SH-SY5Y (cell line): ENCODE measurements around the gene DOCK4.

Experiments used
- GATA2 ChIP-seq: IDR thresholded peaks from 2 replicates; pipeline ENCODE4 v1.6.1; 2011; ENCODE audit warnings: mild to moderate bottlenecking, low read depth, low read length
- GATA3 ChIP-seq: IDR thresholded peaks from 2 replicates; pipeline ENCODE4 v1.6.1; 2011; ENCODE audit warnings: low read depth, mild to moderate bottlenecking, low read length, moderate library complexity

The DOCK4 gene

GRCh38 chr7:111919164-111919563, 287.0 kb downstream of the DOCK4 start:
- no peak for TF ChIP-seq GATA2
- no peak for TF ChIP-seq GATA3

DNA sequence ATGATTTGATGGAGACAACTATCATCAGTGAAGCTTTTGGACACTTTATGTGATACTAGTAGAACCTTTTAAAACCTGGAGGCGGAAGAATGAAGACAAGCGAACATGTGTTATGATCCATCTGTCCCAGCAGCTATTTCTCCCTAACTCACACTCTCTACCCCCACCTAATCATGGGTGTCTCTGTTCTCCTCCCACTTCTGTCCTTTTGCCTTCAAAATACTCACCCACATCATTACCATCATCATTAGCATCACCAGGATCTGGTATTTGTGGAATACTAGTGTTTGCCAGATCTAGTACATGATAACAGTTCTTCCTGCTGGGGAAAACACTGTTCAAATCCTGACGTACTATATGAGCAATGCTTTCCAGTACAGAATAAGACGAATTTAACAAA, 287.7 kb downstream of the DOCK4 start:
- TF ChIP-seq GATA2 (no peak), GATA3 (peak; percentile 31; the same call in 1 of the 2 replicates)

DNA sequence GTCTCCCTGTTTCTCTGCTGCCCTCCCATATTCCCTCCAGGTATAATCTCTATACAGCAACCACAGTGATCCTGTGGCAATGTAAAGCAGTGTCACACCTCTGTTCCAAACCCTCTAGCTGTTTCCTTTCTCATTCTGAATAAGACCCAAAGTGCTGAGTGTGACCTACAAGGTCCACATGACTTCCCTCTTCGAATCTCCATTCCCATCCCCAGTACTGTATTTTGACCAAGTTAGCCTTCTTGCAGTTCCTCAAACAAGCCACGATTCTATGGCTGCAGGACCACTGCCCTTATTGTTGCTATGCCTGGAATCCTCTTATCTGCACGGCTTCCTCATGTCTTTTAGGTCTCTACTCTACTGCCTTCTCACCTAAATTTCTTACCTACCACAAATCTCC, 291.9 kb downstream of the DOCK4 start:
- TF ChIP-seq GATA2 (no peak), GATA3 (no peak)

DNA sequence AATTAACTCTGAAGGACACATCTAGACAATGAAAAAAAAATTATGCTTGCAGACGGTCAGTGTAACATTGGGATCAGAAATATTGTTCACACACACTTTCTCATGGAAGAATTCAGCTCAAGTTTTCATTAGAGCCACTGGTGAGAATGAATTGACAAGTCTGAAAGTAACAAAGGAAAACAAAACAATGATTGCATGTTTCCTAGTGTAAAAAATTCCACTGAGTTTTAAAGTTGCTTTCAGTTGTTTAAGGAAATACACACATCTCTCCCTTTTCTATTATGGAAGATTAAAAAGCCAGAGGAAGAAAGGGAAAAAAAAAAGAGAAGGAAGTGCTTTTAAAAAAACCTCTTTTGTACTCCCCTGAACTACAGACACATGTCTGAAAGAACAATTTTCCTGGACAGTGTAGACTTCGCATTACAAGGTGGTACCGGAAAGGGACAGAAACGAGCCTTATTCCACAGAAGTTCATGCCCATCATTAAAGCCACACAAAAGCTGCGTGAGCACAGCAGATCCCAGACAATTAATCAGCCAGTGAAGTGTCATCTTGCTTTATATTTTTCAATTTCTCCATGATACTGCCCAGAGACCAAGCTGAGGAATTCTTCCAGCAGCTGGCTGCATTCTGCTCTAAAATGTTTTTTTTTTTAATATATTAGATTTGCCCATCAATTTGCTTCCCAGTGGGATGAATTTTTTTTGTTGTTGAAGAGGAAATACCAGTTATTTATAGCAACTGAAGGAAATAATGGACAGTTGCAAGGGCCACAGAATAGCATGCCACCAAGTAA, 294.8 kb downstream of the DOCK4 start:
- no peak for TF ChIP-seq GATA2
- TF ChIP-seq GATA3: no peak

GRCh38 chr7:111910656-111911055, 295.5 kb downstream of the DOCK4 start:
- TF ChIP-seq GATA3: no peak
- TF ChIP-seq GATA2: no peak

DNA sequence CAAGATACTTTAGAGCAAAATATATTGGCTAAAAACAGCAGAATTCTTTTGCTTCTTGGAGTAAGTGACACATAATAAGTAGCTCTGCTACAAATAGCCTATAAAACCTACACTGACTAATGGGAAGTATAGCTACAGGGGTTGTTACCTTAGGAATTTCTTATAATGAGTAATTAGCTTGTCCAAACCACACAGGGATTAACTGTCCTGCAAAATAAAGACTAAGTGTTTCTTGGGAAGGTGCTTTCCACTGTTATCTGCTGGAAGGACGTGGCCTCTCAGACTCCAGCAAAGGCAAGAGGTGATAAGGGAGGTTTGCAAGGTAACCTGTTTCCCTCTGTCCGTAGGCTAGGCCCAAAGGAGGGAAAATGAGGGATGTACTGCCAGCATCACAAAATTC, 302.4 kb downstream of the DOCK4 start:
- TF ChIP-seq GATA2: no peak
- no peak for TF ChIP-seq GATA3

DNA sequence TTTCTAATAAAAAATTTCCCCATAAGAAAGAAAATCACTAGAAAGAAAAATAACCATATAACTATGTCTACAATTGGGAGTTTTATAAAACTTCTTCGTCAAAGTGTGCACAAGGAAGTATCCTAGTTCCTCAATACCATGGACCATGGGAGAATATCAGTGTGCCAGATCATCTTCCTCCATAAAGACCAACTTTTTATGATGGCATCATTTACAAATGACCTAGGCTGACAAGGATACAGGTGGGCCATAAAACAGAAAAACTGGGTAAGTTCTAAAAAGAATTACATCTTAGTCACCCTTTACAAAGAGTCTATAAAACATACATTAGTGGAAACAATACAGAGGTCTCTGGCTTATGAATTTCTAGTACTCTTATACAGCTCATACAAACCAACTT, 303.2 kb downstream of the DOCK4 start:
- no peak for TF ChIP-seq GATA3
- TF ChIP-seq GATA2: no peak

- TF ChIP-seq GATA2 (no peak), GATA3 (no peak)
Observed at GRCh38 chr7:111900283-111900682, 305.9 kb downstream of the DOCK4 start.

- TF ChIP-seq GATA2 (no peak), GATA3 (no peak)
Observed at GRCh38 chr7:111895049-111895448, 311.1 kb downstream of the DOCK4 start.

DNA sequence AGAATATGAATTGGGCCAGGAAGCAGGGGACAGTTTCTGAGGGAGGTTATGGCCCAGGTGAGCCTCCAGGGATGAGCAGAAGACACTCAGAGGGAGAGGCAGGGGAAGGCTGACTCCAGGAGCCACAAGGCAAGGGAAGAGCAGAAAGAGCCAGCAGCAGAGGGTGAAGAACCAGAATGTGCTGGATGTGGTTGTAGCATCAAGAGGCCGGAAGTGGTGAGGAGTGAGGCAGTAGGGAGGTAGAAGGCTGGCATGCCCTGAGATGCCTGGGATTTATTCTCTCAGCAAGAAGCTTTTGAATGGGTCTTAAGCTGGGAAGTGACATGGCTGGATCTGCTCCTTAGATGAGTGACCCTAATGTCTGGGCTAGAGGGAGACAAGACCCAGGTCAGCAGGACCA, 311.7 kb downstream of the DOCK4 start:
- TF ChIP-seq GATA3 (no peak), GATA2 (no peak)

- TF ChIP-seq GATA3 (no peak), GATA2 (no peak)
Observed at GRCh38 chr7:111893190-111893589, 313.0 kb downstream of the DOCK4 start.

GRCh38 chr7:111892588-111892987, 313.6 kb downstream of the DOCK4 start:
- TF ChIP-seq GATA2 (no peak), GATA3 (no peak)

DNA sequence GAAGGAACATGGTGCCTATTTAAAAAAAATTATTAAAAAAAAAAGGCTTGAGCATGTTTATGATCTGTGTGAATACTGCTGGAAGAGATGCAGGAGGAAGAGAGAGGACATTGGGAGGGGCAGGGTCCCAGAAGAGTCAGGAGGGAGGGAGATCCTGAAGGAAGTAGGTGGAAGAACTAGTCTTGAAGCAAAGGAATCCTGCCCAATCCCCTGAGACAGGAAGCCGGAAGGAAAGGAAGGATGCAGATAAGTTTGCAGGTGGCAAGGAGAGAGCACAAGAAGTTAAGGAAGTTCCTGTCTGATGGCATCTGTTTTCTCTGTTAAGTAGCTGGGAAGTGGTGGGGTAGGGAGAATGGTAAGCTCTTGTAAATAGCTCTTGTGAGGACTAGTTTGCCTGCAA, 318.5 kb downstream of the DOCK4 start:
- no peak for TF ChIP-seq GATA2
- TF ChIP-seq GATA3: no peak

GRCh38 chr7:111886233-111886632, 320.0 kb downstream of the DOCK4 start:
- TF ChIP-seq GATA2 (no peak), GATA3 (no peak)

GRCh38 chr7:111883241-111883640, 323.0 kb downstream of the DOCK4 start:
- TF ChIP-seq GATA3 (no peak), GATA2 (no peak)
